Activated naive CD8-positive, alpha-beta T cell (primary cell): ENCODE measurements around the gene GORASP1.

Experiments
- H3K27ac Mint-ChIP-seq: one replicate; pipeline ENCODE4 v1.8.0; 2021; ENCODE audit warnings: mixed read lengths
- H3K27me3 Mint-ChIP-seq: one replicate; pipeline ENCODE4 v1.8.0; 2021; ENCODE audit warnings: mixed read lengths
- H3K36me3 Mint-ChIP-seq: one replicate; pipeline ENCODE4 v1.8.0; 2021; ENCODE audit warnings: mixed read lengths
- H3K4me1 Mint-ChIP-seq: one replicate; pipeline ENCODE4 v1.8.0; 2021; ENCODE audit warnings: low read depth, mixed read lengths
- H3K4me3 Mint-ChIP-seq: one replicate; pipeline ENCODE4 v1.8.0; 2021; ENCODE audit warnings: mild to moderate bottlenecking, mixed read lengths
- H3K9me3 Mint-ChIP-seq: one replicate; pipeline ENCODE4 v1.8.0; 2021; ENCODE audit warnings: low read depth, mixed read lengths

GORASP1 gene

DNA sequence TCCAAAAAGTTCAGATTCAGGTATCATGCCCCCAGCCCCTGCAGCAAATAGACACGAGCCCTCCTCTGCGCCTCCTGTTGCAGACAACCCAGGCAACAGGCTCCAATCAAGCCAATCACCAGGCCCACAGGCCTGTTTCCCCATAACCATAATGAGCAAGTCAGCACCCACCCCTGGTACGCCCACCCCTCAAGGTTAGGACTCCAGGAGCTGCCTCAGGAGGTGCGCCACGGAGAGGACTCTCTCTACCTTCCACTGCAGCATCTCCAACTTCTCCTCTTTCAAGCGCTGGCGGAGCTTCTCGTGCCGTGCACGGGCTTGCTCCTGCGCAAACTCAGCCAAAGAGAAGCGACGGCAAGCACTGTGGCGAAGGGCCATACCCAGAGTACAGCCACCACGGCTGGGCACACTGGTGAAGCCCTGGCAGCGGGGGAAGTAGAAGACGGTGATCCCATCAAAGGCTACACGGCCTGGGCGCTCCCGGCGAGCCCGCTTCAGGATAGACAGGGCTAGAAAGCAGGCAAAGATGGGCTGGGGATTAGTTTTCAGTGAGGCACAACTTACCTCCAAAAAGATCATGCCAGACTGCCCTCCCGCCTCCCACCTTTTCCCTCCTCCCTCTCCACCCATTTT, 37.4 kb upstream of the GORASP1 start:
- Mint-ChIP-seq H3K36me3 (peaks cover 19% of the 10 kb centered on the region), H3K27me3 (no peaks in the 10 kb centered on the region), H3K9me3 (no peaks in the 10 kb centered on the region), H3K4me1 (peaks cover 66% of the 10 kb centered on the region), H3K27ac (peak overlapping the region; percentile 46), H3K4me3 (peak overlapping the region; percentile 61)

GRCh38 chr3:39144095-39144747, 36.8 kb upstream of the GORASP1 start:
- H3K4me1 Mint-ChIP-seq: peaks cover 63% of the 10 kb centered on the region
- peaks cover 19% of the 10 kb centered on the region for H3K36me3 Mint-ChIP-seq
- no peaks in the 10 kb centered on the region for H3K27me3 Mint-ChIP-seq
- H3K27ac Mint-ChIP-seq: no peak overlapping the region
- H3K9me3 Mint-ChIP-seq: no peaks in the 10 kb centered on the region
- H3K4me3 Mint-ChIP-seq: peak overlapping the region; percentile 61

DNA sequence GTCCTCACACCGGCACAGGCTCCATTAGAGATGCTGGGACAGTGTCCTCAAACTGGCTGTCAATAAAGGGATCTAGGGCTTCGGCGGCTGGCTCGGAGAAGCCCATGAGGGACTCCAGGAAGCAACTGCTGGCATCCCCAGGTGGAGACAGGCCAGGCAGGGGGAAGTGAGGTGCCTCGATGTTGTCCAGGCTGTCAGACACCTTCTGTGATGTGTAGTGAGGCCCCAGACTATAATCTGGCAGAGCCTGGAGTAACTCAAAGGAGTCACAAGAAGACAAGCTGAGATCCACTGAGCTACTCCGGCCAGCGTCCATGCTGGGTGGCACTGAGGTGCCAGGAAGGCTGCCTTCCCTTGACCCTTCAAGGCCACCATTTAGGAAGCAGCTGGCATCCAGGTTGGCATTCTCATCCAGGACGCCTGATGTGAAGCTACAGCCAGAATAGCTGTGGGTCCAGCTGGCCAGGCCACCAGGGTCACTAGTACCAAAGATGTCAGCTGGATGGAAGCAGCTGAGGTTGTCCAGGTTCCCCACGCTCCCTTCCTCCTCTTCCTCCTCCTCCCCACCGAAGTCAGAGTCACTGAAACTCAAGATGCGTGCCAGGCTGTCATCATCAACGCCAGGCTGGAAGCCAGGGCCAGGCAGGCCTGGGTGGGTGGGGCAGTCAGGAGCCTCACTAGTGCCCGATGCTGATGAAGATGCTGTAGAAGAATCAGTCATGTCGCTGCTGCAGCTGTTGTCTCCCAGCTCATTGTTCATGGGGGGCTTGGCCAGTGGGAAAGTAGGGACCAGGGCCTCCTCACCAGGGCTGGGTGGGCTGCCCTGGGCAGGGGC, 35.8 kb upstream of the GORASP1 start:
- Mint-ChIP-seq H3K27ac (no peak overlapping the region), H3K4me1 (peaks cover 59% of the 10 kb centered on the region), H3K9me3 (no peaks in the 10 kb centered on the region), H3K27me3 (no peaks in the 10 kb centered on the region), H3K36me3 (peaks cover 11% of the 10 kb centered on the region), H3K4me3 (peak overlapping the region; percentile 13)

DNA sequence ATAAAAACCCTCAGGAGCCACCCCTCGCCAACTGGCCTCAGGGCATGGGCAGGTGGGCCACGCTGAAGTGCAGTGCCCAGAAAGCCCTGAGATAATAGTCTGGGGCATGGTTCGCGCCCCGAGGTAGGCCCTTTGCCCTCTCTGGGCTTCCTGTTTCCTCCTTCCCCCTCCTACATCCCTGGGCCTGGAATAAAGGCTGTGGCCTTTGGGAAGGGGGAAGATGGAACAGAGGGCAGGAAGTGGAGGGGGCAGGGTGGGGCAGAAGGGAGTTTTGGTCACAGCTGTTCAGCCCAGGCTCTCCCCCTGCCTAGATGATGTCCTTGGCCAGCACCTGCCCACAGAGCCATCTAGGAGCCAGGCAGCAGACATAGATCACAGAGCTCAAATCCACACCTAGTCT, 34.6 kb upstream of the GORASP1 start:
- Mint-ChIP-seq H3K4me3 (no peak overlapping the region), H3K9me3 (no peaks in the 10 kb centered on the region), H3K27me3 (no peaks in the 10 kb centered on the region), H3K36me3 (peaks cover 10% of the 10 kb centered on the region), H3K27ac (peak overlapping the region; percentile 61), H3K4me1 (peaks cover 47% of the 10 kb centered on the region)

DNA sequence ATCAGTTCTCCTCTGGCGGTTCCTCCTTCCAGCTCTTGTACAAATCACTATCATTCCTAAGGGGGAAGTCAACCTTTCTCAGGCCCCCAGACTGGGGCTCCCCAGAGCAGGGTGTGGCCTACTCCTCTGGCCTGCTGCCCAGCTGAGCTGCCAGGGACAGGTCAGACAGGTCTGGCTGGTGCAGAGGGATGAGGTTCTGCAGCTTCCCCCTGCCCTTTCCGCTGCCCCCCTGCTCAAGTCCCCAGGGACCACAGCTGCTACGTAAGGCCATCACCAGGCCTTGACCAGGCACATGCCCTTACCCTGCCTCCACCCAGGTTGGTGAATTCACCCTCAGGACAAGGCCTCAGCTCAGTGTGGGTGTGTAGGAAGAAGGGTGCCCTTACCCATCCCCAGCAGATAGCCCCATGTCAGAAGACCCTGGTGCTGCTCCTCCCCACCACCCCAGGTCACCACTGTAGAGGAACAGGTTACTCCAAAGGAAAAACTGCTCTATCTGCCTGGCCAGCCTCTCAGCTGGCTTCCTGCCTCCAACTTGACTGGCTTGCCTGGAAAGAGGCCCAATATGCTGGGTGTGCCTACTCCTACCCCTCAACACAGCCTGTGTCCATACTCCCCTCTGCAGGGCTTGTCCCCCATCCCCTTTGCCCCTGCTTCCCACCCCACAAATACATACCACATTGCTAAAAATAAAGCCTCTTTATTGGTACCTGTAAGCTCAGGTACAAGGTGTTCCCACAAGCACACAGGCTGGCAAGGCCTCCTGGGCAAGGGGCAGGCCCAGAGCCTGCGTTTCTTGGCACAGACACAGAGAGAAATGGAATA, 34.0 kb upstream of the GORASP1 start:
- Mint-ChIP-seq H3K9me3 (no peaks in the 10 kb centered on the region), H3K27me3 (no peaks in the 10 kb centered on the region), H3K4me3 (peak overlapping the region; percentile 7), H3K36me3 (peaks cover 7% of the 10 kb centered on the region), H3K4me1 (peaks cover 40% of the 10 kb centered on the region), H3K27ac (peak overlapping the region; percentile 70)

GRCh38 chr3:39140341-39140971, 33.0 kb upstream of the GORASP1 start:
- peaks cover 7% of the 10 kb centered on the region for H3K36me3 Mint-ChIP-seq
- H3K9me3 Mint-ChIP-seq: no peaks in the 10 kb centered on the region
- H3K4me1 Mint-ChIP-seq: peaks cover 33% of the 10 kb centered on the region
- no peaks in the 10 kb centered on the region for H3K27me3 Mint-ChIP-seq
- peak overlapping the region; percentile 38 for H3K4me3 Mint-ChIP-seq
- peak overlapping the region; percentile 70 for H3K27ac Mint-ChIP-seq

- H3K27ac Mint-ChIP-seq: peak overlapping the region; percentile 34
- H3K4me1 Mint-ChIP-seq: peaks cover 30% of the 10 kb centered on the region
- no peaks in the 10 kb centered on the region for H3K27me3 Mint-ChIP-seq
- no peak overlapping the region for H3K4me3 Mint-ChIP-seq
- H3K36me3 Mint-ChIP-seq: peaks cover 7% of the 10 kb centered on the region
- no peaks in the 10 kb centered on the region for H3K9me3 Mint-ChIP-seq
Observed at GRCh38 chr3:39139442-39139841, 32.0 kb upstream of the GORASP1 start.

GRCh38 chr3:39138804-39139415, 31.5 kb upstream of the GORASP1 start:
- H3K4me3 Mint-ChIP-seq: no peak overlapping the region
- peaks cover 7% of the 10 kb centered on the region for H3K36me3 Mint-ChIP-seq
- no peaks in the 10 kb centered on the region for H3K27me3 Mint-ChIP-seq
- no peaks in the 10 kb centered on the region for H3K9me3 Mint-ChIP-seq
- H3K27ac Mint-ChIP-seq: peak overlapping the region; percentile 28
- H3K4me1 Mint-ChIP-seq: peaks cover 29% of the 10 kb centered on the region

DNA sequence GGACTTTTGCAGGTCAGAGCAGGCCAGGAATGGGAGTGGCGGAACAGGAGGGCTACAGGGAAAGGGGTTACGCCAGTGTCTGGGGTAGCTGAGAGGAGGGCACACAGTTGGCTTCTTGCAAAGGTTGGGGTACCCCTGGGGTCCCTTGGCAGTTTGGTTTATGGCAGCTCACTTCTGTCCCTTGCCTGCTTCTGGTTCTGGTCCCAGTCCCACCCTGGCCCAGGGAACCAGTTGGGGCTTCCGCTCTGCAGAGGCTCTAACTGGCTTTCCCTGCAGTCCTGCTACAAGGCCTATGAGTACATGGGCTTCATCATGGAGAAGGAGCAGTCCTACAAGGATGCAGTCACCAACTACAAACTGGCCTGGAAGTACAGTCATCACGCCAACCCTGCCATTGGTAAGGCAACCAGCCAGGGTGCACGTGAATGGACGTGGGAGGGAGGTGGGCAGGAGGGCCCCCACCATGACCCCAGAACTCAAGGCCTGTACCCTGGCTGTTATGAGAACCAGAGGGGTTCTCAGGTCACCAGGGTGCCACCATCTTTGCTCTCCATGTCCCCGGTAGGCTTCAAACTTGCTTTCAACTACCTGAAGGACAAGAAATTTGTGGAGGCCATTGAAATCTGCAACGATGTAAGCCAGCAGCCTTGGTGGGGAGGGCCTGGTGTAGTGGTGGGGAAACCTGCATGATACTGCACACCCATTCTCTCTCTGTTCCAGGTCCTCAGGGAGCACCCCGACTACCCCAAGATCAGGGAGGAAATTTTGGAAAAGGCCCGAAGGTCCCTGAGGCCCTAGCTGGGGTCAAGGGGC, 30.8 kb upstream of the GORASP1 start:
- Mint-ChIP-seq H3K27me3 (no peaks in the 10 kb centered on the region), H3K27ac (peak overlapping the region; percentile 28), H3K4me1 (peaks cover 28% of the 10 kb centered on the region), H3K4me3 (no peak overlapping the region), H3K36me3 (peaks cover 7% of the 10 kb centered on the region), H3K9me3 (no peaks in the 10 kb centered on the region)

DNA sequence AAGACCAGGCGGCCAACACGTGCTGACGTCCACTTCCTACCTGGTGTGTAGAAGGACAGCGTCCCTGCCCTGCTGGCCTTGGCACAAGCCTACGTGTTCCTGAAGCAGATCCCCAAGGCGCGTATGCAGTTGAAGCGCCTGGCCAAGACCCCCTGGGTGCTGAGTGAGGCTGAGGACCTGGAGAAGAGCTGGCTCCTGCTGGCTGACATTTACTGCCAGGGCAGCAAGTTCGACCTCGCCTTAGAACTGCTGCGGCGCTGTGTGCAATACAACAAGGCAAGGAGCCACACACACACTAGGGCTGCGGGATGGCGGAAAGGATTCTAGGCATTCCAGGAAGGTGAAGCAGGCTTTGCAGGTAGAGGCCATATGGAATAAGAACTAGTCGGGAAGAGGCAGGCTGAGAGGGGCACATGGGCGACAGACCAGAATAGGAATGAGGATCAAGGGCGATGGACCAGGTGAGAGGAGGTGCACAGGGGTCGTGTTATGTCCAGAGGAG, 30.1 kb upstream of the GORASP1 start:
- peaks cover 5% of the 10 kb centered on the region for H3K36me3 Mint-ChIP-seq
- H3K27me3 Mint-ChIP-seq: no peaks in the 10 kb centered on the region
- H3K4me1 Mint-ChIP-seq: peaks cover 24% of the 10 kb centered on the region
- H3K4me3 Mint-ChIP-seq: no peak overlapping the region
- H3K27ac Mint-ChIP-seq: no peak overlapping the region
- H3K9me3 Mint-ChIP-seq: no peaks in the 10 kb centered on the region

DNA sequence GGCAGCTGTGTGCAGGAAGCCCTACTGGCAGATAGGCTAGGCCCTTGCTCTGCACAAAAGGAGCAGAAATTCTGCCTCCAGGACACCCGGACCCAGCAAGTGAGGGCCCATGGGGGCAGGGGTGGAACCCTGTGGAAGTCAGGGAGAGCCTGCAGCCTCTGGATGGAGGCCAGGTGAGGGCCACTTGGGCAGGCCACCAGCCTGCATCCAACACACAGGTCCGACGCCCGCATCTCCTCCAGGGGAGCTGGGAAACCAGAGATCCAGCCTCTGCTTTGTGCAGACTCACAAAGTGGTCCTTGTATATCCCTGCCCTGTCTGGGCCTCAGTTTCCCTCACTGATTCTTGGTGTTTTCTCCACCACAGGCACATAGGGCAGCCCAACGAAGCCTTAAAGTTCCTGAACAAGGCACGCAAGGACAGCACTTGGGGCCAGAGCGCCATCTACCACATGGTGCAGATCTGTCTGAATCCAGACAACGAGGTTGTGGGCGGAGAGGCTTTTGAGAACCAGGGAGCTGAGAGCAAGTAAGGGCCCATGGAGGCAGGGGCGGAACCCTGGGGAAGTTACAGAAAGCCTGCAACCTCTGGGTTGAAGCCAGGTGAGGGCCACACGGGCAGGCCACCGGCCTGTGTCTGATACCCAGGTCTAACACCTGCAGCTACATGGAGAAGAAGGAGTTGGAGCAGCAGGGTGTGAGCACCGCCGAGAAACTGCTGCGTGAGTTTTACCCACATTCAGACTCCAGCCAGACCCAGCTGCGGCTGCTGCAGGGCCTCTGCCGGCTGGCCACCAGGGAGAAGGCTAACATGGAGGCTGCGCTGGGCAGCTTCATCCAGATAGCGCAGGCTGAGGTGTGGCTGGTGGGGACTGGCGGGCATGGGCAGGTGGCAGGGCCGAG, 29.4 kb upstream of the GORASP1 start:
- Mint-ChIP-seq H3K27me3 (no peaks in the 10 kb centered on the region), H3K4me3 (no peak overlapping the region), H3K4me1 (peaks cover 23% of the 10 kb centered on the region), H3K9me3 (no peaks in the 10 kb centered on the region), H3K27ac (no peak overlapping the region), H3K36me3 (peaks cover 5% of the 10 kb centered on the region)

DNA sequence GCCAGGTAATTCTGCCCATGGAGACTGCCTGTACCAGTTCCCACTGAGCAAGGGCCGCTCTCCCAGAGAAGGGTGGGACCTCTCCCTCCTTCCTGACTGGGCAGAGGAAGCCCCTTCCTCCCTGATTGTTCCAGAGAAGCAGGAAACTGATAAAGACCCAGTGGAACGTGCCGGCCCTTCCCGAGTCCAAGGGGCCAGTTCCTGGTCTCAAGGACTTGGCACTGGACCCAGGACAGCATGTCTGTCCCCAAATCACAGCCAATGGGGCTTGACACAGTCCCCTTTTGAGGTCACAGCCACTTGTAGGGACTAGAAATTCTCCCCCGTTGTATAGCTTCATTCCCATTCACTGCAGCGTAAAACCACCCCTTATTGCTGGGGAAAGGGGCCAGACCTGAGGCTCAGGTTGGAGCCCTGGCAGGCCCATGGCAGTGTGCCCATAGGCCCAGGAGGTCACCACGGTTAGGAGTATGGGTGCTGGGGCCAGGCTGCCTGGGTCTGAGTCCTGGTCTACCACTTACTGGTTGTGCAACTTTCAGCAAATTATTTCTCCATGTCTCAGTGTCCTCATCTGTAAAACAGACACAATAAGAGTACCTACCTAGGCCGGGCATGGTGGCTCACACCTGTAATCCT, 27.9 kb upstream of the GORASP1 start:
- H3K36me3 Mint-ChIP-seq: peaks cover 3% of the 10 kb centered on the region
- H3K27me3 Mint-ChIP-seq: no peaks in the 10 kb centered on the region
- peaks cover 14% of the 10 kb centered on the region for H3K4me1 Mint-ChIP-seq
- no peak overlapping the region for H3K4me3 Mint-ChIP-seq
- H3K27ac Mint-ChIP-seq: no peak overlapping the region
- no peaks in the 10 kb centered on the region for H3K9me3 Mint-ChIP-seq
